HG03039 (cell line): Measurements from ENCODE around the gene GLT6D1.
"Not testable (repeated sequence)": the region's sequence is repeated elsewhere in the genome, so short reads cannot be mapped to it uniquely, and the experiment has no call there.

Experiments used
- ATAC-seq: cut with Tn5 transposase; IDR thresholded peaks from one replicate; pipeline ENCODE4 v1.9.1; 2021; ENCODE audit warnings: mild to moderate bottlenecking, moderate library complexity; ENCODE audit not compliant: unreplicated experiment

Gene GLT6D1

GRCh38 chr9:135665795-135666189 is 26.5 kb upstream of the GLT6D1 start:
- no peak for ATAC-seq

DNA sequence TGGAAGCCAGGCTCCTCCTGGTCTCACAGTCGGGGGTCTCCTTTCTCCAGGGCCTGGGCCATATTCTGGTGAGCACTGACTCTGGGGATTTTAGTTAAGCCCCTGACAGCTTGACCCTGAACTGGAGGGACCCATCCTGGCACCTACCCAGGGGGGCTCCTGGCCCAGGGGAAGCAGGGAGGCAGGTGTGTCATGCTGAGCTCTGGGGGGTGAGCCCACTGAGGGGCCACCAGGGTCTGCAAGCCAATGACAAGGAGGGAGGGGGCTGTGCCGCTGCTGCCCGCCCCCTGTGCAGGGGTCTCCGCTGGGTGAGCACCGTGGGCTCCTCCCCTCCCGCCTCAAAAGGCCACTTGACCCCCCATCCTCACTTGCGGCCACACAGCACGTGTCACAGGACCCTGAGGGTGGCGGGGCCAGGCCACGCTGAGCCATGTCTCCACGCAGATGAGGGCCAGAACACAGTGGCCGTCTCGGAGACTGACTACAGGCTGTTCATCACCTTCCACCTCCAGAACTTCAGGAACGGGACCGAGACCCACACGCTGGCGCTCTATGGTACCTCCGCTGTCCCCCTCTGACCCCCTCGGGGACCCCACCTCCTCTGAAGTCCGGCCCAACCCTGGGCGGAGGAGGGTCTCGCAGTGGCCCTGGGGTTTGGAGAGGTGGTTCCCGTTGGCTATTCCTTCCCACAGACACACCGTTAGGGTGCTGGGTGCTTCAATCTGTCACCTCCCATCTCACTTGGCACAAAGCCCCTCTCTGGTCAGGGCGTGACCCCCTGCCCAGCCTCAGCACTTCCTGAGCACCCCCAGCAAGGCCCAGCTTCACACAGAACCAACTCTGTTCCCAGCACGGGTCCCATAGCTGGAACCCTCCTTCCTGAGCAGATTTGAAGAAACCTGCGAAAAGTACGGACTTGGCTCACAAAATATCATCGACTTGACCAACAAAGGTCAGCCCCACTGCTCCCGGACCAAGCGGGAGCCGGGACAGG is 25.8 kb upstream of the GLT6D1 start:
- no peak for ATAC-seq

DNA sequence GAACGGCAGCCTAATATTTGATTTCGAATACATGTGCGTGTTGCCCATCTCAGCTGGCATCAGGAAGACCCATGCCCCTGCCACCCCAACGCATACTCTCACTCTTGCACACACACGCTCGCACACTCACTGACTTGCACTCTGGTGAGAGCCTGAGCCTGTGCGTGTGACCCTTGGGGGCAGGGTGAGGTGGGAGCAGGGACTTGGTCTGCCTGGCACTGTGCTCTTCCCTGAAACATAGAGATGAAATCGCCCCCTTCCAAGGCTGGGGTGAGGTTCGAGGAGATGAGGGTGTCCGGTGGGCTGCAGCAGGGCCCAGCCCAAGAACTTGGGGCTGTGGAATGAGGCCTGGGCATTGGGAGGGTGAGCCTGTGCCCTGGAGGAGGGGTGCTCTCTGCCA is 24.9 kb upstream of the GLT6D1 start:
- no peak for ATAC-seq

GRCh38 chr9:135663857-135664256 is 24.5 kb upstream of the GLT6D1 start:
- no peak for ATAC-seq

DNA sequence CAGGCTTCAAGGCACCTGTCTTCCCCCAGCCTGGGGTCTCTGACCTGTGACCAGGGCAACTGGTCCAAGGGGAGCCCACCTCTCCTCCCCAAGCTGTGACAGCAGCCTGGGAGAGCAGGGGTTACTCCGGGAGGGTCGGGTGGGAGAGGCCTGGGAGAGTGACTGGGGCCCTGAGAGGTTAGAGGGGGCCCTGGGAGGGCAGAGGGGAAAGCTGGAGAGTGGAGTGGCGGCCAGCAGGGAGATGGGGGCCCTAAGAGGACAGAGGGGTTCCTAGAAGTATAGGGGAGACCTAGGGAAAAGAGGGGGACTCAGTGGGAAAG is 24.1 kb upstream of the GLT6D1 start:
- no peak for ATAC-seq

DNA sequence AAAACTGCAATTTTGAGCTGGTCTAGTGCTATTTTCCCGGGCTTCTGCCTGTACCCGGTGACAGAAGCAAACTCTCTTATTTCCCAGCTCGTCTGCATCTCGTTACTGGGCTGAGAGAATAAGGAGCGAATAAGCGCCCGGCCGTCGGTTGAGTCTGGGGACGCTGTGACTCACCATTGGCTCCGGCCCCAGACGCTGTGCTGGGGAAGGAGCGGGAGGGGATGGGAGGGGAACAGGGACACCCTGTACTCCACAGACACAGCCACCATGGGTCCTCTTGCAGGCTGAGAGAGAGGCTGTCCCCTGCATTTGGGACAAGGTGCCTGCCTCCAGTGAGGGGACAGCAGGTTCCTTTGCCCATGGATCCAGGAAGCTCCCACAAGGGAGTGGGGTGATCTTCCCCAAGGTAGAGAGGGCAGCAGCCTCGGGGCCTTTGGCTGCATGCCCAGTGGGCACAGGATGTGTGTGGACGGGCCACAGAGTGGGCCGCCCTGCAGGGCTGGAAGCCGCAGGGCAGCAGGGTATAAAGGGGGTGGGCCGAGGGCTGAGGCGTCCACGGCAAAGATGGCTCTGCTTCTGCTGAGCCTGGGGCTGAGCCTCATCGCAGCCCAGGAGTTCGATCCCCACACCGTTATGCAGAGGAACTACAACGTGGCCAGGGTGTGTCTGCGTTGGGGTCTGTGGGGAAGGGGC is 23.6 kb upstream of the GLT6D1 start, which contains the start of gene LCN9:
Gene LCN9 (plus strand): TSS at position 552 of the 693 bp plus-strand sequence. CDS start 13 bp downstream, at position 565.
- no peak for ATAC-seq

- no peak for ATAC-seq
These were observed 22.6 kb upstream of the GLT6D1 start for GRCh38 chr9:135661816-135662560.

- no peak for ATAC-seq
These were observed 21.1 kb upstream of the GLT6D1 start for GRCh38 chr9:135660407-135660806.

- no peak for ATAC-seq
These were observed 19.9 kb upstream of the GLT6D1 start for GRCh38 chr9:135659252-135659651.

DNA sequence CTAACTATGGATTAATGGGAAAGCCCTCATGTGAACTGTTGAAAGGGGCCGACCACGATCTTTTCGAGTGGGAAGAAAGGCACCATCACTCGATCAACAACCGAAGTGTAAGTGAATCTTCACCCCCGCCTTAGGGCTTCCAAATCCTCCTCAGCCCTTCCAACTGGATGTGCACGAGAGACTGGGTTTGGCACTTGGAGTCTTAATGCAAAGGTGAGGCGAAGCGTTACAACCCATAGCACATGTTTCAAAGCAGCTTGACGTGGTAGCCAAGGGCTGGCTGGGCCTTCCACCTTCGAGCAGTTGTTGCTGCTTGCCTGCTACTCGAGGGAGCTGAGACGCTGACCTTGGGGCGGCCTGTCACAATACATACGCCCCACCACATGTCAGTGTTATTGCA is 18.1 kb upstream of the GLT6D1 start:
- no peak for ATAC-seq

- no peak for ATAC-seq
These were observed 16.0 kb upstream of the GLT6D1 start for GRCh38 chr9:135655317-135655716.

DNA sequence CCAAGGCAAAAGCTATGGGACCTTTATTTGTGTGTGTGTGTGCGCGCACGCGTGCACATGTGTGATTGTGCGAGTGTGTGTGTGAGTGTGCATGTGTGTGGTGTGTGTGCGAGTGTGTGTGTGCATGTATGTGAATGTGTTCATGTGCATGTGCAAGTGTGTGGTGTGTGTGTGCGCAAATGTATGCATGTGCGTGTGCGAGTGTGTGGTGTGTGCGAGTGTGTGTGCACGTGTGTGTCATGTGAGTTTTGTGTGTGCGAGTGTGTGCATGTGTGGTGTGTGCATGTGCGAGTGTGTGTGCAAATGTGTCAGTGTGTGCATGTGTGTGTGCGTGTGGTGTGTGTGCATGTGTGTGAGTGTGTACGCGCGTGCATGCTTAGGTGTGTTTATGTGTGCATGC is 11.1 kb upstream of the GLT6D1 start:
- ATAC-seq: no peak

- no peak for ATAC-seq
These were observed 10.2 kb upstream of the GLT6D1 start for GRCh38 chr9:135649508-135649907.

GRCh38 chr9:135648494-135649410 is 9.4 kb upstream of the GLT6D1 start:
- no peak for ATAC-seq

DNA sequence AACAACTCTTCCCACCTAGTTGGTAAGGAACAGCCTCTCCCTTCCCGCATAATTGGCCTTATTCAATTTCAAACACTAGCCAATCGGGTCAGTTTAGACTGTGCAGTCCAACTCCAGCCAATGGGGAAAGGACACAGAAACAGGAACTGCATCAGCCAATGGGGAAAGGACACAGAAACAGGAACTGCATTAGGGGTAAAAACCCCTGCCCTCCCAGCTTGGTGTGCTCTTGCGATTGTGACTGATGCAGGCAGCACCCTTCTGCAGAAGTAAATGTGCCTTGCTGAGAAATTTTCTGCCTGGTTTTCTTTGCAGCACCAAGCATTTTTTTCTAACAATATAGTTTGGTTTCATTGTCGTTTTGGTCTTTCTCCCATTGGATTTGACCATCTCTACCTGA is 8.5 kb upstream of the GLT6D1 start:
- ATAC-seq: no peak

DNA sequence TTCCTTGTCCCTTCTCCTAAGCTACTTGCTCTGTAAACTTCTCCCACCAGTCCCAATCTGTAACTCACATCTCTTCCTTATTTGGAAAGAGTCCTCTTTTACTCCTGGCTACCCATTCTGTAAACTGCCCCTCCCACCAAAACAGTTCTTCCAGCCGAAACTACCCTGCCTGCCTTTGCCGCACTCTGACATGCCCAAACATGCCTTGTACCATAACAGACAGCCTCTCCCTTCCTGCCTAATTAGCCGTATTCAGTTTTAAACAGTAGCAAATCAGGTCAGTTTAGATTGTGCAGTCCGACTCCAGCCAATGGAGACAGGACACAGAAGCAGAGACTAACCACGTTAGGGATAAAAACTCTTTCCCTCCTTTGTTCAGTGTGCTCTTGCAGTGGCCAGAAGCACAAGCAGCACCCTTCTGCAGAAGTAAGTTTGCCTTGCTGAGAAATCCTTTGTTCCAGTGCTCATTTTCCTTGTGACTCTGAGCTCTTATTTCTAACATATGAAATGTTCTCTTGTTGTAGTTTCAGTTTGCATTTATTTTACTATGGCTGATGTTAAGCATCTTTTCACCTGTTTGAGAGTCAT is 5.4 kb upstream of the GLT6D1 start:
- ATAC-seq: no peak

DNA sequence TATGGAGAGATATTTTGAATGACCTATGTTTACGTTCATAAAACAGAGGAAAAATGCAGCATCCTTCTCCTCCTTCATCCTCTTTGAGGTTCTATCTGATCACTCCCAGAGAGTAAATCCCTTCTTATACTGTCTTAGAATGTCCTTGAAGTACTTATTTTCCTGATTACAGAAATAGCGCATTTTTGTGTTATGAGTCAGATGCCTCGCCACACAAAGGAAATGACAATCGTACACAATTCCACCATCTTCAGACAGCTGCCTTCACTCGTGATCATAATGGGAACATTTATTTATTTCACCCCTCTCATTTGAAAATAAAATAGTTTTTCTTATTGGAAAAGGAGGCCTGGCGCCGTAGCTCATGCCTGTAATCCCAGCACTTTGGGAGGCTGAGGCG is 2.4 kb upstream of the GLT6D1 start:
- no peak for ATAC-seq

DNA sequence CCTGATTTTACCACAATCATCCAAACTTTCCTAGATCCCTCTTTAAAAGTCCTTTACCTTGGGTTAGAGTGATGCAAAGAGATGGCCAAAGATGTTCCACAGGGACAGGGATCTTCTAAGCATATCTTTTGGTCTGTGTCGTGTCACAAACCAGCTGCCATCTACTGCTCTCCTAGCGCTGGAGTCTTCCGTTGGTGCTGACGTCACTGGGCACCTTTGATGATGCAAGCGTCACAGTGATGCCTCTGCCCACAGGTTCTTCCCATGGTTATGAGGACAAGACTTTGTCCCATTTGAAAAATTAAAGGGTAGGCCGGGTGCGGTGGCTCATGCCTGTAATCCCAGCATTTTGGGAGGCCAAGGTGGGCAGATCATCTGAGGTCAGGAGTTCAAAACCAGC is 1.7 kb upstream of the GLT6D1 start:
- no peak for ATAC-seq

DNA sequence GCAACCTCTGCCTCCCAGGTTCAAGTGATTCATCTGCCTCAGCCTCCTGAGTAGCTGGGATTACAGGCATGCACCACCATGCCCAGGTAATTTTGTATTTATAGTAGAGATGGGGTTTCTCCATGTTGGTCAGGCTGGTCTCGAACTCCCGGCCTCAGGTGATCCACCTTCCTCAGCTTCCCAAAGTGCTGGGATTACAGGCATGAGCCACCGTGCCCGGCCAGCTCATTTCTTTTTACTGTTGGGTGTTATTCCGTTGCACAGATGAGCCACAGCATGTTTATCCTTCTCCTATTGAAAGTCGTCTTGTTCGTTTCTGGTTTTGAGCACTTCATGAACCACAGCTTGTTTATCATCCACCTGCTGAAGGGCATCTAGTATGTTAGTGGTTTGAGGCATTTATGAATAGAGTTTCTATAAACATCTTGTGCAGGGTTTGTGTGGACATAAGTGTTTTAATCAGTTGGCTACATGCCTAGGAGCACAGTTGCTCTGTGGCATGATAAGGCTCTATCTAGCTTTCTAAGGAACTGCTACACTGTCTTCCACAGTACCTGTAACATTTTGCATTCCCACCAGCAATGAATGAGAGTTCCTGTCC is 2.3 kb downstream of the GLT6D1 start:
- not testable (repeated sequence) for ATAC-seq

DNA sequence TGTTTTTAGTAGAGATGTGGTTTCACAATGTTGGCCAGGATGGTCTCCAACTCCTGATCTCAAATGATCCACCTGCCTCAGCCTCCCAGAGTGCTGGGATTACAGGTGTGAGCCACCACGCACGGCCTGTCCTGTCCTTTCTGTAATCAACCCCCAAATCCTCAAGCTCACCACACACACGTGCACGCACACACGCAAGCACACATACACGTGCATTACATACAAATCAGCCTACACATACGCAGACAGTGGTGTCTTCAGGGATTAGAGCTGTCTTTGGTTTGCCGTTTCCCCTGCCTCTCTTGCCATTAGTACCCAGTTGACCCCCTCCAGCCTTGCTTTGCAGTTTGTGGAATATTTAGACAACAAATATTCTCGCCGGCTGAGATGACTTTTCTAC is 6.5 kb downstream of the GLT6D1 start:
- no peak for ATAC-seq
